NAMALWA (cell line): ENCODE data around the gene KRT78.

Experiments used
- DNase-seq: peaks from one replicate; pipeline ENCODE4 v3.0.0-alpha.2; 2015; ENCODE audit warnings: low spot score

The KRT78 gene

GRCh38 chr12:52838609-52839435 lies 10.0 kb downstream of the KRT78 start:
- DNase-seq = no peak

GRCh38 chr12:52837781-52838608 lies 10.8 kb downstream of the KRT78 start:
- no peak for DNase-seq

- DNase-seq = no peak
Measured at GRCh38 chr12:52837413-52837741, 11.4 kb downstream of the KRT78 start.

- DNase-seq = no peak
Measured at GRCh38 chr12:52836491-52837412, 12.0 kb downstream of the KRT78 start.

- DNase-seq = no peak
Measured at GRCh38 chr12:52836042-52836466, 12.7 kb downstream of the KRT78 start.

- no peak for DNase-seq
Measured at GRCh38 chr12:52835271-52836041, 13.3 kb downstream of the KRT78 start.

- no peak for DNase-seq
Measured at GRCh38 chr12:52834727-52835001, 14.1 kb downstream of the KRT78 start.

- no peak for DNase-seq
Measured at GRCh38 chr12:52833922-52834726, 14.7 kb downstream of the KRT78 start, which contains the start of gene KRT79. Gene KRT79, minus strand, starts transcription at chr12:52834311. Its CDS starts 51 bp downstream, at chr12:52834260.

GRCh38 chr12:52832985-52833905 lies 15.5 kb downstream of the KRT78 start:
- DNase-seq = no peak

GRCh38 chr12:52832451-52832850 lies 16.3 kb downstream of the KRT78 start:
- no peak for DNase-seq

GRCh38 chr12:52831251-52831650 lies 17.5 kb downstream of the KRT78 start:
- DNase-seq = no peak

- no peak for DNase-seq
Measured at GRCh38 chr12:52829986-52830770, 18.6 kb downstream of the KRT78 start.

GRCh38 chr12:52828591-52829021 lies 20.2 kb downstream of the KRT78 start:
- DNase-seq = no peak

GRCh38 chr12:52828156-52828555 lies 20.6 kb downstream of the KRT78 start:
- no peak for DNase-seq

GRCh38 chr12:52827499-52828090 lies 21.2 kb downstream of the KRT78 start:
- no peak for DNase-seq

- DNase-seq = no peak
Measured at GRCh38 chr12:52826611-52827498, 21.9 kb downstream of the KRT78 start.

- DNase-seq = no peak
Measured at GRCh38 chr12:52825961-52826360, 22.8 kb downstream of the KRT78 start.
